ENCODE measurements around the gene GIGYF2.

The GIGYF2 gene

DNA sequence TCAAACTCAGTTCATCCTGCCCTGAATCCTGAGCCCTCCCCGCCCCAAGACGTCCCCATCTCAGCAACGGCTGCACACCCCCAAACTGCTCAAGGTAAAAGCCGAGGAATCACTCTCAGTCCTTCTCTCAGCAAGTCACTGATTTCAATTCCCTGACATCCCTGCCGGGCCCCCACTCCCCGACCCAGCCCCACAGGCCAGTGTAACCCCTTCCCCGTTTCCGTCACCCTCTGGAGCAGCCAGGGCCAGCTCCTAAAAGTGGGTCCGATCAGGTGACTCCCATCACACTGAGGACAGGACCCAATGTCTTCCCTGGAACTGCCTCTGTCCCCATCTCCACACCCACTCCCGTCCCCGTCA, 193.4 kb downstream of the GIGYF2 start:
- Histone ChIP-seq H3K27me3 (replicated peaks; ENCODE audit: control insufficient read depth, insufficient read depth, low read length) (peaks cover 15% of the 10 kb centered on the region), H3K4me1 (ENCODE audit: control insufficient read depth, insufficient read depth, low read length) (peaks cover 8% of the 10 kb centered on the region), H3K9ac (ENCODE audit: low read length) (no peak overlapping the region), H3K36me3 (ENCODE audit: control insufficient read depth, insufficient read depth, low read length, severe bottlenecking) (no peaks in the 10 kb centered on the region), H3K4me3 (ENCODE audit: low read length) (no peak overlapping the region), H3K9me3 (ENCODE audit: control insufficient read depth, low read length) (no peaks in the 10 kb centered on the region)
- no peak for DNase-seq (ENCODE audit: low read depth)

GRCh38 chr2:232890896-232891601, 193.9 kb downstream of the GIGYF2 start:
- peaks cover 10% of the 10 kb centered on the region for H3K27me3 ChIP-seq (replicated peaks; ENCODE audit: control insufficient read depth, insufficient read depth, low read length)
- no peak overlapping the region for H3K4me3 ChIP-seq (ENCODE audit: low read length)
- no peaks in the 10 kb centered on the region for H3K36me3 ChIP-seq (ENCODE audit: control insufficient read depth, insufficient read depth, low read length, severe bottlenecking)
- H3K4me1 ChIP-seq (ENCODE audit: control insufficient read depth, insufficient read depth, low read length), result peaks cover 8% of the 10 kb centered on the region
- no peaks in the 10 kb centered on the region for H3K9me3 ChIP-seq (ENCODE audit: control insufficient read depth, low read length)
- H3K9ac ChIP-seq (ENCODE audit: low read length), result no peak overlapping the region
- DNase-seq (ENCODE audit: low read depth), result peak; percentile 23

DNA sequence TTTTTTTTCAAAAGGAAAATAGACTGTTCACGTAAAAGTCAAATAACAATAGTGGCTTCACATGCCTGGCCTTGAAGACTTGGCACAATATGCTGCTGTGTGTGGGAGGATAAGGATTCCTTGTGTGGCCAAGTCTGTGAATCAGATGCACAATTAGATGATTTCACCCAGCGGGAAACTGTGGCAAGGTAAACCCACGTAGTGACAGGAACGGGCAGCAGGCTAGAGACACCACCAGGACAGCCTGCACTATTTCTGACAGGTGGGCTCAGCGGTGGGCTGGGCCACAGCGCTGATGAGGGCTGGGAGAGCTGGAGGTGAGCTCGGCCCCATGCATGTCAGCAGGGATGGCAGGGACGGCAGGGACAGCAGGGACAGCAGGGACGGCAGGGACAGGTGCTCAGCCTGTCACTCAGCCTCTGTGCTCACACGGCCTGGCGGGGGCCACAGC, 194.5 kb downstream of the GIGYF2 start:
- no peaks in the 10 kb centered on the region for H3K9me3 ChIP-seq (ENCODE audit: control insufficient read depth, low read length)
- H3K9ac ChIP-seq (ENCODE audit: low read length), result no peak overlapping the region
- peak; percentile 63 for DNase-seq (ENCODE audit: low read depth)
- H3K36me3 ChIP-seq (ENCODE audit: control insufficient read depth, insufficient read depth, low read length, severe bottlenecking), result no peaks in the 10 kb centered on the region
- H3K4me3 ChIP-seq (ENCODE audit: low read length), result no peak overlapping the region
- H3K27me3 ChIP-seq (replicated peaks; ENCODE audit: control insufficient read depth, insufficient read depth, low read length), result peaks cover 8% of the 10 kb centered on the region
- H3K4me1 ChIP-seq (ENCODE audit: control insufficient read depth, insufficient read depth, low read length), result peaks cover 8% of the 10 kb centered on the region

GRCh38 chr2:232892221-232892620, 195.1 kb downstream of the GIGYF2 start:
- H3K9ac ChIP-seq (ENCODE audit: low read length), result no peak overlapping the region
- H3K27me3 ChIP-seq (replicated peaks; ENCODE audit: control insufficient read depth, insufficient read depth, low read length), result peaks cover 8% of the 10 kb centered on the region
- H3K4me1 ChIP-seq (ENCODE audit: control insufficient read depth, insufficient read depth, low read length), result peaks cover 8% of the 10 kb centered on the region
- H3K36me3 ChIP-seq (ENCODE audit: control insufficient read depth, insufficient read depth, low read length, severe bottlenecking), result no peaks in the 10 kb centered on the region
- DNase-seq (ENCODE audit: low read depth), result no peak
- no peak overlapping the region for H3K4me3 ChIP-seq (ENCODE audit: low read length)
- H3K9me3 ChIP-seq (ENCODE audit: control insufficient read depth, low read length), result no peaks in the 10 kb centered on the region

DNA sequence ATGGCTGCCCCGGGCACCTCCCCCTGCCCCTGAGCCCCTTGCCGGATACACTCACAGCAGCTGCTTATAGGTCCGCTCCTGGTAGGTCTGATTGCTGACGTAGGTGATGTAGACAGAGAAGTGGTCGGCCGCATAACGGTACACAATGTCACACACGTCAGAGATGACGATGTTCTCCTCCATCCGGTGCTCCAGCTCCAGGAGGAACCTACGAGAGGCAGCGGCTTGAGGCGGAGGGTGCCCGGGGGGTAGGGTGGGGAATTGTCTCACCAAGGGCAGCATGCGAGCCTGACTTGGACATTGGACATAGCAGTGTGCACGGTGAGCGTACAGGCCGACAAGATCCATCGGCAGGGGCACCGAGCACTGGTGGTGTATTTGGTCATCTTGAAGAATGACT, 195.7 kb downstream of the GIGYF2 start:
- no peak overlapping the region for H3K9ac ChIP-seq (ENCODE audit: low read length)
- H3K9me3 ChIP-seq (ENCODE audit: control insufficient read depth, low read length), result no peaks in the 10 kb centered on the region
- peaks cover 8% of the 10 kb centered on the region for H3K27me3 ChIP-seq (replicated peaks; ENCODE audit: control insufficient read depth, insufficient read depth, low read length)
- H3K36me3 ChIP-seq (ENCODE audit: control insufficient read depth, insufficient read depth, low read length, severe bottlenecking), result no peaks in the 10 kb centered on the region
- no peak for DNase-seq (ENCODE audit: low read depth)
- H3K4me1 ChIP-seq (ENCODE audit: control insufficient read depth, insufficient read depth, low read length), result peaks cover 8% of the 10 kb centered on the region
- H3K4me3 ChIP-seq (ENCODE audit: low read length), result no peak overlapping the region

DNA sequence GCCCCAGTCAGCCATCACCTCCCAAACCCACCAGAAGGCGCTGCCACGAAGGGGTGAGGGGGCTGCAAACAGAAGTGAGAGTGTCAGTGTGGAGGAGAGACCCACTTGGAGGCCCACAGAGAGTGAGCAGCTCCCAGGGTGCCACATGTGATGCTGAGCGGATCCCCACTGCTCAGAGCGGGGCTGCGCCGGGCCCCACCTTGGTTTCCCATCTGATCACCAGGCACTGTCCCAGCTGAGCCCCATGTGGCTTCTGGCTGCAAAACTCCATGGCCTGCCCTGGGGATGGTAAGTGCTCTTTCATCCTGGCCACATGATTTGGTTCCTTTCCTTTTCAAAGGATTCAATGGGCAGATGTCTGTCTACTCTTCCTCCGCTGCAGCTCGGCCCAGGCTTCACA, 196.7 kb downstream of the GIGYF2 start:
- Histone ChIP-seq H3K4me1 (ENCODE audit: control insufficient read depth, insufficient read depth, low read length) (peaks cover 8% of the 10 kb centered on the region), H3K4me3 (ENCODE audit: low read length) (no peak overlapping the region), H3K36me3 (ENCODE audit: control insufficient read depth, insufficient read depth, low read length, severe bottlenecking) (no peaks in the 10 kb centered on the region), H3K27me3 (replicated peaks; ENCODE audit: control insufficient read depth, insufficient read depth, low read length) (peaks cover 8% of the 10 kb centered on the region), H3K9ac (ENCODE audit: low read length) (no peak overlapping the region), H3K9me3 (ENCODE audit: control insufficient read depth, low read length) (no peaks in the 10 kb centered on the region)
- DNase-seq (ENCODE audit: low read depth), result no peak

- DNase-seq (ENCODE audit: low read depth), result no peak
- Histone ChIP-seq H3K4me1 (ENCODE audit: control insufficient read depth, insufficient read depth, low read length) (peaks cover 8% of the 10 kb centered on the region), H3K9me3 (ENCODE audit: control insufficient read depth, low read length) (no peaks in the 10 kb centered on the region), H3K27me3 (replicated peaks; ENCODE audit: control insufficient read depth, insufficient read depth, low read length) (peaks cover 8% of the 10 kb centered on the region), H3K9ac (ENCODE audit: low read length) (no peak overlapping the region), H3K4me3 (ENCODE audit: low read length) (no peak overlapping the region), H3K36me3 (ENCODE audit: control insufficient read depth, insufficient read depth, low read length, severe bottlenecking) (no peaks in the 10 kb centered on the region)
These were observed 197.1 kb downstream of the GIGYF2 start for GRCh38 chr2:232894251-232894650.

DNA sequence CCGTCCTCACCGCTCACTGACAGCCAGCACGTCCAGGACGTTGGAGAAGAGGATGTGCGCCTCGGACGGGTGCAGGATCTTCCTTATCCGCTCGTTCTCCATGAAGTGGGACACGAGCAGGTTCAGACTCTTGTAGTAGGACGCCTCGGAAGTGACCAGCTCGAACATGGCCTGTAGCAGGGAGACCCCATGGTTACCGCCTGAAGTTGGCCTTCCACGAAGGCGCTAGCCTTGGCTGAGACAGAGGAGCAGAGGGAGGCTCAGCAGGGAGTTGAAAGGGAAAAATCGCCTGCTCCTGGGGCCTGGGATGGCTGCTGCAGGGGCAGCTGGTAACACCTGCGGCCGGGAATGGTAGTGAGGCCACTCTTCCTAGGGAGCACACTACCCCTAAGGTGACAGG, 197.6 kb downstream of the GIGYF2 start:
- Histone ChIP-seq H3K36me3 (ENCODE audit: control insufficient read depth, insufficient read depth, low read length, severe bottlenecking) (no peaks in the 10 kb centered on the region), H3K9me3 (ENCODE audit: control insufficient read depth, low read length) (no peaks in the 10 kb centered on the region), H3K9ac (ENCODE audit: low read length) (no peak overlapping the region), H3K27me3 (replicated peaks; ENCODE audit: control insufficient read depth, insufficient read depth, low read length) (peaks cover 8% of the 10 kb centered on the region), H3K4me3 (ENCODE audit: low read length) (no peak overlapping the region), H3K4me1 (ENCODE audit: control insufficient read depth, insufficient read depth, low read length) (peaks cover 8% of the 10 kb centered on the region)
- no peak for DNase-seq (ENCODE audit: low read depth)

- Histone ChIP-seq H3K4me3 (ENCODE audit: low read length) (no peak overlapping the region), H3K36me3 (ENCODE audit: control insufficient read depth, insufficient read depth, low read length, severe bottlenecking) (no peaks in the 10 kb centered on the region), H3K4me1 (ENCODE audit: control insufficient read depth, insufficient read depth, low read length) (peaks cover 7% of the 10 kb centered on the region), H3K9me3 (ENCODE audit: control insufficient read depth, low read length) (no peaks in the 10 kb centered on the region), H3K9ac (ENCODE audit: low read length) (no peak overlapping the region), H3K27me3 (replicated peaks; ENCODE audit: control insufficient read depth, insufficient read depth, low read length) (peaks cover 2% of the 10 kb centered on the region)
- no peak for DNase-seq (ENCODE audit: low read depth)
These were observed 199.0 kb downstream of the GIGYF2 start for GRCh38 chr2:232896111-232896510.

- H3K9ac ChIP-seq (ENCODE audit: low read length), result no peak overlapping the region
These were observed 199.8 kb downstream of the GIGYF2 start for GRCh38 chr2:232896720-232897597.

DNA sequence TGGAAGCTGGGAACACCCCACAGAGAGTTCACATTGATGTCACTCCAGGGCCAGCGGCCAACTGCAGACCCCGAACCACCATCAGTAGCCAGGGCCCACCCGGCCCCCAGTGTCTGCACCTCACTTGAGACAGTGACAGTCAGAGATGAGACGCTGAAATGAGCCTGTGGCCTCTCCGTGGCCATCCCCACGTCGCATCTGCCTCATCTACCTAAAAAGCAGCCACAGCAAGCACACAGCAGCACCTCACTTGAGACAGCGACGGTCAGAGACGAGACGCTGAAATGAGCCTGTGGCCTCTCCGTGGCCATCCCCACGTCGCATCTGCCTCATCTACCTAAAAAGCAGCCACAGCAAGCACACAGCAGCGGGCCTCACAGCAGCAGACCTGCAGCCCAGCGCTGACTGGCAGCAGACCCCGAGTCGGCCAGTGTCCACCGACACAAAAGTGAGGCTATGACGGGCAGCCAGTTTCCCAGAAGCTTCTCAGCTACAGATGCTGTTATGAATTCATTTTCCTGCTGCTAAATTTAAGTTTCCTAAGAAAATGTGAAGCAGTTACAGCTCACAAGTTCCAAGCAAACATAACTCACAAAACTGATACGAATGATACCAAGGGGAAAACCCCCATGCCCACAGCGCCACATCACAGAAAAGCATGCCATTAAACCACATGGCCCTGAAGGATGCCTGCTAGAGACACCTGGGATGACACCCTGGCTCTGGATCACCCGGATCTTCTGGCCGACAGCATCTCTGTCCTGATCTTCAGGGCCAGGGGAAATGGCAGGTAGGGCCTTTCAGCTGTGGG, 200.7 kb downstream of the GIGYF2 start:
- Histone ChIP-seq H3K36me3 (ENCODE audit: control insufficient read depth, insufficient read depth, low read length, severe bottlenecking) (no peaks in the 10 kb centered on the region), H3K27me3 (replicated peaks; ENCODE audit: control insufficient read depth, insufficient read depth, low read length) (no peaks in the 10 kb centered on the region), H3K9me3 (ENCODE audit: control insufficient read depth, low read length) (no peaks in the 10 kb centered on the region), H3K9ac (ENCODE audit: low read length) (no peak overlapping the region), H3K4me1 (ENCODE audit: control insufficient read depth, insufficient read depth, low read length) (peaks cover 6% of the 10 kb centered on the region), H3K4me3 (ENCODE audit: low read length) (no peak overlapping the region)
- DNase-seq (ENCODE audit: low read depth), result no peak

More at GRCh38 chr2:232896720-232897597, 199.8 kb downstream of the GIGYF2 start:
- no peaks in the 10 kb centered on the region for H3K36me3 ChIP-seq (ENCODE audit: control insufficient read depth, insufficient read depth, low read length, severe bottlenecking)
- DNase-seq (ENCODE audit: low read depth), result no peak
- H3K4me1 ChIP-seq (ENCODE audit: control insufficient read depth, insufficient read depth, low read length), result peaks cover 6% of the 10 kb centered on the region
- H3K27me3 ChIP-seq (replicated peaks; ENCODE audit: control insufficient read depth, insufficient read depth, low read length), result no peaks in the 10 kb centered on the region
- H3K4me3 ChIP-seq (ENCODE audit: low read length), result no peak overlapping the region
- H3K9me3 ChIP-seq (ENCODE audit: control insufficient read depth, low read length), result no peaks in the 10 kb centered on the region
